Motor neuron (in vitro differentiated cells): ENCODE measurements around the gene DDO. TPM values are rescaled to one million over a fixed set of nuclear protein-coding genes. Genes with fewer than 3 reads are reported as not detected.
"Not testable (repeated sequence)": the region's sequence is repeated elsewhere in the genome, so short reads cannot be mapped to it uniquely, and the experiment has no call there.

Experiments used
- ATAC-seq, 8 experiments: fragments of 200-7000 bp; cut with Tn5 transposase; replicated peaks in 6 of 8; 2 replicates each; pipeline ENCODE4 v1.8.0; 2021; ENCODE audit warnings: mild to moderate bottlenecking in 8 of 8, moderate library complexity in 8 of 8
- H3K27ac ChIP-seq, 2 donors: fragments of 250-450 bp; sonication (Bioruptor Pico); 2 replicates each; pipeline ENCODE4 v1.9.0; 2021; ENCODE audit warnings: antibody characterized with exemption in 2 of 2, mild to moderate bottlenecking in 2 of 2, moderate library complexity in 1 of 2
- H3K4me1 ChIP-seq, 2 donors: fragments of 250-450 bp; sonication (Bioruptor Pico); replicated peaks in 1 of 2; 2 replicates each; pipeline ENCODE4 v1.6.1; 2021; ENCODE audit warnings: antibody characterized with exemption in 2 of 2, mild to moderate bottlenecking in 2 of 2, moderate library complexity in 1 of 2
- H3K4me3 ChIP-seq, 5 donors: fragments of 250-450 bp; sonication (Bioruptor Pico); 2 replicates each; pipeline ENCODE4 v1.9.0; 2021; ENCODE audit warnings: antibody characterized with exemption in 5 of 5, mild to moderate bottlenecking in 5 of 5, moderate library complexity in 4 of 5
- WGBS, 10 experiments: fragments of 450-650 bp; shearing (Covaris generic); methylation state at CpG; one replicate each; pipeline ENCODE4 v1.0.0; 2022; 5-methylcytosine and 5-hydroxymethylcytosine counted together
- in situ Hi-C, 9 experiments: fragments of 400-800 bp; cut with MboI; loops; one replicate each; pipeline ENCODE4 v1.15.0; 2021; ENCODE audit warnings: low sequenced_read_pairs in 9 of 9, low pct_unique_long_range_greater_than_20kb in 2 of 9; ENCODE audit not compliant: unreplicated experiment in 9 of 9
- total RNA-seq, 8 experiments: library from RNA; unstranded; fragments of 300-600 nt; gene quantifications; 2 replicates each; pipeline versions ENCODE4 v1.2.3 to v1.2.4, GENCODE V29; 2022

DDO gene
- total RNA-seq, 8 experiments from 2014 or later: 0.19 to 4.3 (median 0.89) TPM; not detected in 4

DNA sequence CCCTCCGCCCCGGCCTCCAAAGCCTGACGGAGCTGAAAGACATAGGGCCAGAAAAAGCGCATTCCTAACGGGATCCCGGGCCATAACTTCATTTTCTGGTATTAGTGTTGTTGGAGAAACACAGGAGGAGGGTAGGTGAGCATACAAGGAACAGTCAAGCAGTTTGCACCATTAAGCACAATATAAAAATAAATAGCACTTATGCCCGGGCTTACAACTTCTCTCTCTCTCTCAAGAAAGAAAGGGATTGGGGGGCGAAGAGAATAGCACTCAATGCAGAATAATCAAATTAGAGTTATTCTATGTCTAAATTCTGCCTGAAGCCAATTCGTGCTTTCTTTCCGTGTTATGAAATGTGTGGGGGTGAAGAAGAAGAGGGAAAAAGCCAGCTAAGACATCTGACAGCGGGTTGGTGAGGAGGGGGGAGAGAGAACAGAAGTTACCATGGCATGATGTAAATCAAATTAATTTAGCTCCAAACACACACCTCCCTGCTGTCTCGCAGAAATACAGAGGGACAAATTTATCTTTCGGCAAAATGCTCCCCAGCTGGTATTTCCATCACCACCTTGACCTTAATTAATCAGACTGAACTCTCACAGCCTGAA is 56.7 kb downstream of the DDO start:
- WGBS, 10 experiments: 1 to 100% (median 27%) methylated on average over 2 to 11 of the region's 13 CpGs
- Histone ChIP-seq H3K4me1 (peaks cover 51 to 57% of the 10 kb centered on the region in 2 donors), H3K4me3 (peak overlapping the region; percentile 27 to 45 (median 28)), H3K27ac (peak overlapping the region; percentile 10 to 49)
- in situ Hi-C loops: no loop called here
- ATAC-seq: peak in 1 of 8 experiments; percentile 11

DNA sequence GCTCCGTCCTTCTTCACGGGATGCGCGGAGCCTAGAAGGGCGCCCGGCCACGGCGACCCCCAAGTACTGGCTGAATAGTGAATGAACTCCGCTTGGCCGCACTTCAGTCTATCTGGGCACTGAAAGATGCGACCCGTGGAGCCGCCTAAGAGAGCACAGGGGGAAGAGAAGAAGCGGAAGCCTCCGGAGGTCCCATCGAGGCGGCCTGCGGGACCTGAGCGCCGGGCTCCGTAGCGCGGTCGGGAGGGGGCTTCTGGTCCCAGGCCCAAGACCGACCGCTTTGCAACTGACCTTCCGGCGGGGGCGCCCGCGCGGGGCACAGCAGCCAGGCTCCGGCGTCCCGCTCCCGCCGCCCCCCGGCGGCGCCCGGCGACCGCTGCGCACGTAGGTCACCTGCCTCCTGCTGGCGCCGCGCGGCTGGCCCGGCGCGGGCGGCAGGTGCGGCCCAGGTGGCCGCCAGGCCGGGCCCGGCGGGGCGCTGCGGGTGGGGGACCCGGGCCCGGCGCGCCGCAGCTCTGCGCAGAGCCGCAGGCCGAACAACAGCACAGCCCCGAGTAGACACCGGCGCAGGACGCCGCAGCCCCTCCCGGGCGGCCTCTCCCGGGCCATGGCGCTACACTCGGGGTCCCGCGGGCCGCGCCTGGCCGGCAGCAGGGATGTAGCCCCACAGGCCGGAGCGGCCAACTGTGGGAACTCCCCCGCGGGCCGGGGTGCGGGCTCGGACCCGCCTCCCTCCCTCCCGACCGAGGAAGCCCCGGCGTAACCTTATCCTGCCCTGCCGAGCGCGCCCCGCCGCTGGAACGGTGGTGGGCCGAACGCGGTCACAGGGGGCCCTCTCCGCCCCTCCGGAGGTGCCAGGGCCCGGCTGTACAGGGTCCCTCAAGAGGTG is 57.5 kb downstream of the DDO start, which contains the start of gene METTL24:
METTL24 (minus strand) TSS at position 686 of the 889 bp plus-strand sequence; CDS start at position 609, 77 bp downstream.
- peaks cover 58 to 64% of the 10 kb centered on the region in 2 donors for H3K4me1 ChIP-seq
- in situ Hi-C loops: no loop called here
- H3K27ac ChIP-seq: peak within 1 kb of the TSS; percentile 10 to 49
- ATAC-seq: peak; percentile 66 to 87 (median 82)
- peak within 1 kb of the TSS; percentile 27 to 45 (median 28) for H3K4me3 ChIP-seq
- WGBS, 10 experiments: 0 to 23% (median 1%) methylated on average over 2 to 18 of the region's 107 CpGs; no CpG with 5 or more reads in 6 of the 10 experiments

DNA sequence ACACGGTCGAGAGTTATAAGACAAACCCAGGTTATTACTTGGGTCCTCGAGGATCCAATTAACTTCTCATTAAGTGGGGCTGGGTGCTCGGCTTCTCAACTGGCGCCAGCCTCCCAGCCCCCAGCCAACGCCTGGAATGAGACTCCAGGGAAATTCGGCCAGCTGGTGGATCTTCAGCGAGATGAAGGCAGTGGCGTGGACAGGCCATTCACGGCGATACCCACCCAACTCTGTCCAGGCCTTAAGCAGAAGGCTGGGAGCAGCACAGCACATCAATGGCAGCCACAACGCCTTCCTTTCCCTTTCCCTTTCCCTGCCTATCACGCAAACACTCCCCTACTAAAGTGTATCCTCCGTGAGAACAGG is 58.1 kb downstream of the DDO start:
- in situ Hi-C loops: no loop called here
- WGBS, 10 experiments: 0 to 70% (median 31%) methylated on average over 2 to 13 of the region's 14 CpGs; no CpG with 5 or more reads in 2 of the 10 experiments
- peaks cover 64 to 70% of the 10 kb centered on the region in 2 donors for H3K4me1 ChIP-seq
- peak overlapping the region in 4 of 5 donors; percentile 27 to 45 (median 35) for H3K4me3 ChIP-seq
- H3K27ac ChIP-seq: peak overlapping the region in 1 of 2 donors; percentile 49
- ATAC-seq: peak in 4 of 8 experiments; percentile 14 to 62 (median 36)

DNA sequence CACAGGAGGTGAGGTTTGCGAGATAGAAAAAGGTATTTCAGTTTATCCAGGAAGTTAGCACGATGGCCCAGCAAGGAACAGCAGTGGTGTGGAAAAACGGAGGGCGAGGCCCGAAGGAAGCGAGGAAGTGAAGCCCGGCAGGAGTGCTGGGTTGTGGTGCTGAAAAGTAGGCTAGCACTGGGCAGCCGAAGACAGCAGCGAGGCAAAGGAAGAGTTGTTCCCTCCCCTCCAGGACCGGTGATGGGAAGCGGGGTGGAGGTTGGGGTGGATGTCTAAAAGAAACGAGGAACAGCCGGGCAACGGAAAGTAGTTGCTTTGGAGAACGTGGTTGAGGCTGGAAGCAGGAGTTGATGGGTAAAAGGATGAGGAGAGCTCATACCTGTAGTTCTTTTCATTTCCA is 58.6 kb downstream of the DDO start:
- Histone ChIP-seq H3K4me1 (peaks cover 68 to 75% of the 10 kb centered on the region in 2 donors), H3K4me3 (no peak overlapping the region), H3K27ac (no peak overlapping the region)
- in situ Hi-C loops: no loop called here
- ATAC-seq: no peak
- 20 to 90% (median 80%) methylated on average over 1 to 15 of the region's 15 CpGs for WGBS, 10 experiments

DNA sequence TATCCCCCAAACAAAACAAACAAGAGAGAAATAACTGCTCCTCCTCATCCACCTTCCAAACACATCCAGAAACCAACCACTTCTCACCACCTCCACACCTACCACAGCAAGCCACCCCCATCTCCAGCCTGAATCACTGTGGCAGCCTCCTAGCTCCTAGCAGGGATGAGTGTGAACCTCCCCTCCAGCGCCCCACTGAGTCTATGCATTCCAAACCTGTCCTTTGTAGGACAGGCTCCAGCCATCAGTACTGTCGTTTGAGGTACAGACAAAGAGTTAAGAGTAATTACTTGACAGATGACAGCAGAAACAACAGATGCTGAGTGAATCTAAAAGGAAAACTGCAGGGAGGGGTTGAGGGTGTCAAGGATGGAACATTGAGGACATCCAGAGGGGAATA is 59.6 kb downstream of the DDO start:
- WGBS, 10 experiments: 0 to 71% (median 30%) methylated on average over 1 to 2 of the region's 2 CpGs; no CpG with 5 or more reads in 5 of the 10 experiments
- ATAC-seq: no peak
- Histone ChIP-seq H3K27ac (no peak overlapping the region), H3K4me3 (no peak overlapping the region), H3K4me1 (peaks cover 69 to 80% of the 10 kb centered on the region in 2 donors)
- in situ Hi-C loops: no loop called here

DNA sequence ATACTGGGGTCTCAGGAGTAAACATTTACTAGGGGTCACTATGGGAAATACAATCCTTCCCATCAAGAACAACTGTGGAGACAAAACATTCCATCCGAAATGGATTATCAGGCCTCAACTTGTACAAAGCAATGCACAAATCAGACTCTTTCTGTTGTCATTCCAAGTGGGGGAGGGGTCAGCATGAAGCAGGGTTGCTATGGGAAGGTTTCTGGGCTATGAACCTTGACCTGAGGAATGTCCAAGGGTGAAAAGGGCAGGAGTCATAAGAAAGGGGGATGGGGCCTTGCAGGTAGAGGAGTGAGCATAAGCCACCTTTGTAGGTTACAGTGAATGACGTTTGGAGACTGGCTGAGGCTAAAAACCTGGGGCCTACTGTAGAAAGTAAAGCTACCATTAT is 60.4 kb downstream of the DDO start:
- WGBS, 10 experiments: 0 to 80% (median 25%) methylated on average over 1 to 2 of the region's 2 CpGs; no CpG with 5 or more reads in 2 of the 10 experiments
- ATAC-seq: no peak

DNA sequence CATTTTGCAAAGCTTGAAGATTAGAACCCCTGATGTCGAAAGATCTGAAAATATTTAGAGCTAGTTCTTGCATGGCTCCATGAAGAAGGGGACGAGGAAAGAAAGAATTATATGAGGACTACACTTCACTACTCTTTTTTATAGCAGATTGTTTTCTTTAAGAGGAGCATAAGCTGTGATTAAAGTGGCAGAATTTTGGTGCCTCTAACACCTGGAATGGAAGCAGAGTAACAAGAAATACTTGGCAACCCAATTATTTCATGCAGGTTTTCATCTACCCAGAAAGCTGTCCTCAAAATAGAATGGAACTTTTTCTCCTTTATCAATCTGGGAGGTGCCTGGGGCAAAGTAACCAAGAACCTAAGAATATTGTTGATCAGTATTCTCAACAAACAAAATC is 61.2 kb downstream of the DDO start:
- H3K4me3 ChIP-seq: no peak overlapping the region
- H3K4me1 ChIP-seq: peaks cover 62 to 71% of the 10 kb centered on the region in 2 donors
- in situ Hi-C loops: no loop called here
- no peak for ATAC-seq
- H3K27ac ChIP-seq: no peak overlapping the region
- 60 to 100% (median 86%) methylated on average over 1 to 2 of the region's 2 CpGs; no CpG with 5 or more reads in 1 of the 10 experiments for WGBS, 10 experiments

More for the DNA sequence above, 60.4 kb downstream of the DDO start:
- Histone ChIP-seq H3K4me1 (peaks cover 66 to 75% of the 10 kb centered on the region in 2 donors), H3K4me3 (no peak overlapping the region), H3K27ac (no peak overlapping the region)
- in situ Hi-C loops: no loop called here

DNA sequence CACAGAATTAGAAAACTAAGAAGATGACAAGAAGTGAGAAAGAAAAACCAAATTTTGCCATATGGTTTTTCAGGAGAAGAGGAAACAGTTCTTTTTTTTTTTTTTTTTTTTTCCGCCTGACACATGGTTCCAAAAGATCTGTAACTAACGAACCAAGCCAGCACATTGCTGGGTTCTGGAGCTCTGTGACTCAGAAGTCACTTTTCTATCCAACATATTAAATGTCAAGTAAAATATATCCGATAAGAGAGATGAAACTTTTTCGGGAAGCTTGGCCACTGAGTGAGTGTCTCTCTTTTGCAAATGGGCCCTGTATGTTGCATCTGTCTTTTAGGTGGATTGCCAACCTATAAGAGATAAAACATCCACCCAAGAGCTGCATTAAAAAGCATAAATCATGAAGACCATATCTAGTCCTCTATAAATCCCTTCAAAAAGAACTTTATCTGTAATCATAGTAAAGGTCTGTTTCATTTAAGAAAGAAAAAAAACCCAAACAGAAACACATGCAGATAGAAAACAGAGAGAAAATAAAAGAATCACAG is 61.8 kb downstream of the DDO start:
- Histone ChIP-seq H3K4me3 (no peak overlapping the region), H3K4me1 (peaks cover 61 to 71% of the 10 kb centered on the region in 2 donors), H3K27ac (no peak overlapping the region)
- 18 to 79% (median 44%) methylated on average over 2 to 4 of the region's 4 CpGs; no CpG with 5 or more reads in 3 of the 10 experiments for WGBS, 10 experiments
- in situ Hi-C loops: no loop called here
- no peak for ATAC-seq

DNA sequence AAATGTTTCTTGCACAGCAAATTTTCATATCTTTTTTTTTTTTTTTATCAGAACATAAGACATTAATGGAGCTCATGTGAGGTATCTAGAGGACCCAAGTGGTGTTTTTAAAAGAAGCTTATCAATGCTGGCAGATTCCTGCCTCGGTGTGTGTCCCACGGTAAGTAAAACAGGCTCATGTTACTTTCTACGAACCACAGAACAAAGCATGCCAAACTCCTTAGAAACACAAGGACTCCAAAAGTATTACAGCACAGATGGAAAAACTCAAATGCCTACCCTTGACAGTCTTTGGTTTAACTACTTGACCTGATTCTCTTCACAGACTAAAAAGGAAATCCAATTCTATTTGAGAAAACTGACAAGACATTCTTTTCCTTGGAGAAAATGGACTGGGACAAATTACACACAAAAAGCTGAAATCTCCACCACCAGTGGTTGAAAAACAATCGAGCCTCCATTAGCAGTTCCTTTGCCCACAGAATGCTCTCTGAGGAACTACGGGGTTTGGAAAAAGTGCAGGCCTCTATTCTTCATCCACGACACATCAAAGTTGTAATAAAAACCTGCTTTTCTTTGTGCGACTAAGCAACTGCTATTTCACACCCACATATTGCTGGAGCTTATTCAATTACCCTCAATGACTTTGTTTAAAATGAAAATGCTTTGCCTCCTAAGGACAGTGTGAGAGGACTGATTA is 62.7 kb downstream of the DDO start:
- no peak overlapping the region for H3K4me3 ChIP-seq
- in situ Hi-C loops: no loop called here
- H3K4me1 ChIP-seq: peaks cover 58 to 77% of the 10 kb centered on the region in 2 donors
- peak in 1 of 8 experiments; percentile 63 for ATAC-seq
- 4 to 52% (median 17%) methylated on average over 1 to 7 of the region's 7 CpGs; no CpG with 5 or more reads in 1 of the 10 experiments for WGBS, 10 experiments
- peak overlapping the region in 1 of 2 donors; percentile 10 for H3K27ac ChIP-seq

DNA sequence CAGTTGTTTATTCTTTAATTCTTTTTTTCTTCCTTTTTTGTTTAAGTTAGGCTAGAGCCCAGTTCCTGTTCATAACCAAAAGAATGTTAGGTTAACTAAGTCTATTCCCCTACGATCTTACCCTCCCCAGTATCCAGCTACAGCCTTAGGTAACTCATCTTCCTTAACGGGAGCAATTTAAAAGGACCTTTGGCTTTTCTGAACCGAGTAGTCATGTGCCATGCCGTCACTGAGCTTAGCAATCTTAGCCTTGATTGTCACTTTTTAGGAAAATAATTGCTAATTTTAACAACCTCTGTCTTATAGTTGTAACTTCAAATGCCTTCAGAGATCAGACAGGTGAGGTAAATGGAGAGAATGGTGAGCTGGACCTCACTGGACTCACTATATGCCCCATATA is 63.4 kb downstream of the DDO start:
- Histone ChIP-seq H3K27ac (no peak overlapping the region), H3K4me1 (peaks cover 54 to 75% of the 10 kb centered on the region in 2 donors), H3K4me3 (no peak overlapping the region)
- no peak for ATAC-seq
- WGBS, 10 experiments: 22 to 73% (median 44%) methylated on average over 2 to 4 of the region's 4 CpGs
- in situ Hi-C loops: no loop called here

DNA sequence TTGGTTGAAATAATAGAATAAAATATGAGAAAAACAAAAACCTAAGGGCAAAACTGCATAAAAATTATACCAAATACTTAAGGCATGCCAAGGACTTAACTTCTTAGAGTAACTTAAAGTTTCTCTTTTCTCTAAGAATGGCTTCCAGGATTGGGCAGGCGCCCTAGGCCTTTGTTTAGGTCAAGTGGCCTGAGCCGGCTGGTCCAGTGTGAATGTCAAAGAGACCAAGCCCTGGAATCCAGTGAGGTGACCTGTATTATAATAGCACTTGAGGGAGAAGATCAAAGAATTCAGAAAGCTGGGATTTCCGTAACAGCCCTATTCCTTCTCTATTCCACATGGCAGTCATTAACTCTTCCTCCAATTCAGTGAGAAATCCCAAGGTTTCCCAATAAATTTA is 63.8 kb downstream of the DDO start:
- H3K27ac ChIP-seq: no peak overlapping the region
- peaks cover 51 to 70% of the 10 kb centered on the region in 2 donors for H3K4me1 ChIP-seq
- no peak overlapping the region for H3K4me3 ChIP-seq
- WGBS, 10 experiments: 13 to 94% (median 67%) methylated on average over 1 to 3 of the region's 3 CpGs
- no peak for ATAC-seq
- in situ Hi-C loops: no loop called here

DNA sequence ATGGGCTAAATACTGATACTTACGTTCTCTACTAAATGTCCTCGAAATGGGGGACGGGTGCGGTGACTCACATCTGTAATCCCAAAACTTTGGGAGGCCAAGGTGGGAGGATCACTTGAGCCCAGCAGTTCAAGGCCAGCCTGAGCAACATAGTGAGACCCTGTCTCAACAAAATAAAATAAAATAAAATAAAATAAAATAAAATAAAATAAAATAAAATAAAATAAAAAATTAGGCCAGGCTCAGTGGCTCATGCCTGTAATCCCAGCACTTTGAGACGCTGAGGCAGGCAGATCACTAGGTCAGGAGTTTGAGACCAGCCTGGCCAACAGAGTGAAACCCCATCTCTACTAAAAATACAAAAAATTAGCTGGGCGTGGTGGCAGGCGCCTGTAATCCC is 64.8 kb downstream of the DDO start:
- in situ Hi-C loops, ATAC-seq, H3K4me3 ChIP-seq, H3K27ac ChIP-seq: not testable (repeated sequence)
- H3K4me1 ChIP-seq: peaks cover 48 to 75% of the 10 kb centered on the region in 2 donors
- WGBS, 10 experiments: 17 to 100% (median 96%) methylated on average over 1 to 7 of the region's 7 CpGs
